ENCODE measurements around the gene MAPK8IP3.

GRCh38 chr16:1789643-1790045 lies 83.6 kb downstream of the MAPK8IP3 start:
- TF ChIP-seq CTCF (IDR thresholded peaks at IDR 0.05) = no peak
- no peak for TF ChIP-seq POLR2A (IDR thresholded peaks at IDR 0.05)

Data from adrenal gland (tissue), 5 donors.